Measurements from ENCODE around the gene GAK. TPM values are rescaled to one million over a fixed set of nuclear protein-coding genes. Genes with fewer than 3 reads are reported as not detected.
A peak's percentile ranks its signal among the peaks of the same experiment; 100 is the strongest.

Gene GAK
- total RNA-seq, 3 donors from 2014 or later (not counting 1 experiment from before 2014, with no cell fraction given) = 349 to 358 (median 349) TPM

DNA sequence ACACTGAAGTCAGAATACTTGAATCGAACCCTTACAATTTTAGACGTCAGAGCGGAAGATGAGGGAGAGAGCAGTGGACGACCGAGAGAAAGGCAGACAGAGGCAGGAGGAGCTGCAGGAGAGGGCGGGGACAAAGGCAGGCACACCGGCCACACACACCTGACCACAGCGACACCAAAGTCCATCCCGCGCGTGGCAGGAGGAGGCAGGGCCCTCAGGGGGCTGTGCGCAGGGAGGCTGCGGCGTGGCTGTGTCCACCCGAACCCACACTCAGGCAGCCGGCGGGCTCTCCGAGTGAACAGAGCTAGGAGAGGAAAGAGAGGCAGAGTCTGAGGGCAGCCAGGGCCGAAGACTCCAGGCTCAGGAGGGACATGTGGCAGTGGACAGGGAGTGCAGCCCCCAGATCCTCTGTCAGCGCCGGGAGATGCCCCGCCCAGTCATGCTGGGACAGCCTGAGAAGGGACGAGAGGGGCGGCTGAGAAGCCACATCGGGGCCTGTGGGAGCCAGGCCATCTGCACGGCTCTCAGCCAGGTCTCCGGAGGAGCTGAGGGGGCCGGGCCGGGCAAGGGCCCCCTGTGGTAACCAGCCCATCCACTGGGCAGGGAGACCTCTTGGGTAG, 20.1 kb downstream of the GAK start:
- Mint-ChIP-seq H3K36me3 (no peaks in the 10 kb centered on the region), H3K27me3 (ENCODE audit: low read depth in 2 of 2) (no peaks in the 10 kb centered on the region), H3K4me1 (peaks cover 32 to 43% of the 10 kb centered on the region in 2 donors), H3K4me3 (peak overlapping the region; percentile 18), H3K9me3 (no peaks in the 10 kb centered on the region), H3K27ac (no peak overlapping the region)
- H3K4me1 ChIP-seq (ENCODE audit: control insufficient read depth, insufficient read depth, low read length) = peaks cover 22% of the 10 kb centered on the region
- intact Hi-C loops (cut with micrococcal nuclease) = no loop called here
- no peak for TF ChIP-seq CTCF (IDR thresholded peaks at IDR 0.05)
- ATAC-seq = no peak
- WGBS (ENCODE audit: insufficient coverage) = 96% methylated on average over 29 of the region's 29 CpGs
- no peak overlapping the region for H3K4me3 ChIP-seq (ENCODE audit: low read length)
- peaks cover 35% of the 10 kb centered on the region for H3K36me3 ChIP-seq (ENCODE audit: control insufficient read depth, insufficient read depth, low read length)
- no peak overlapping the region for H3K27ac ChIP-seq (ENCODE audit: low read length)
- DNase-seq = no peak
- no peaks in the 10 kb centered on the region for H3K27me3 ChIP-seq (ENCODE audit: control insufficient read depth, insufficient read depth, low read length)
- no peaks in the 10 kb centered on the region for H3K9me3 ChIP-seq (ENCODE audit: control insufficient read depth, insufficient read depth, low read length)

DNA sequence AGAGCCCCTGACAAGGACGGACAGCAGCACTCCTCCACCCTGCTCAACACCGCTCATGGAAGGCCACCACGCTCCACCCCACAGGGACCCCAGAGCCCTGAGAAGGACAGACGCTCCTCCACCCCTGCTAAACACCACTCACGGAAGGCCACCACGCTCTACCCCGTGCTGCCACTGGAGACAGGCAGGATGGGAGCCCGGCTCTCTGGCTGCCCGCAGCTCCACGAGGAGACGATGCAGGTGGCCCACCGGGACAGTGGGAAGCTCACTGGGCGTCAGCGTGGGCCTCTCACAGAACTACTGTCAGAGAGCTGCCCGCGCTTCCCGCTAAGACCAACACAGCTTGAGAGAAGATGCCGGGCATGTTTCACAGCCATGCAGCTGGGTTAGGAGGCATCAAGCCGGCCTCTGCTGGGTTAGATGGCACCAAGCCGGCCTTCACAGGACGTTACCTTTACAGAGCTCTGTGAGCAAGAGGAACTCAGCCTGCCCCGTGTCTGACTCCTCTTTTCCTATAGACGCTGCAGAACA, 20.8 kb downstream of the GAK start:
- Mint-ChIP-seq H3K9me3 (no peaks in the 10 kb centered on the region), H3K36me3 (no peaks in the 10 kb centered on the region), H3K4me3 (peak overlapping the region; percentile 18), H3K27me3 (ENCODE audit: low read depth in 2 of 2) (no peaks in the 10 kb centered on the region), H3K4me1 (peaks cover 25 to 42% of the 10 kb centered on the region in 2 donors), H3K27ac (peak overlapping the region in 1 of 2 donors; percentile 33)
- intact Hi-C loops (cut with micrococcal nuclease) = no loop called here
- ATAC-seq (no peak), DNase-seq (no peak)
- H3K4me3 ChIP-seq (ENCODE audit: low read length) = no peak overlapping the region
- no peaks in the 10 kb centered on the region for H3K9me3 ChIP-seq (ENCODE audit: control insufficient read depth, insufficient read depth, low read length)
- no peak overlapping the region for H3K27ac ChIP-seq (ENCODE audit: low read length)
- H3K4me1 ChIP-seq (ENCODE audit: control insufficient read depth, insufficient read depth, low read length) = peaks cover 19% of the 10 kb centered on the region
- WGBS (ENCODE audit: insufficient coverage) = 98% methylated on average over 23 of the region's 23 CpGs
- H3K36me3 ChIP-seq (ENCODE audit: control insufficient read depth, insufficient read depth, low read length) = peaks cover 35% of the 10 kb centered on the region
- H3K27me3 ChIP-seq (ENCODE audit: control insufficient read depth, insufficient read depth, low read length) = no peaks in the 10 kb centered on the region
- no peak for TF ChIP-seq CTCF (IDR thresholded peaks at IDR 0.05)

GRCh38 chr4:910366-911091, 21.6 kb downstream of the GAK start:
- no peak overlapping the region for H3K4me3 Mint-ChIP-seq
- peaks cover 40% of the 10 kb centered on the region for H3K36me3 ChIP-seq (ENCODE audit: control insufficient read depth, insufficient read depth, low read length)

More at GRCh38 chr4:910366-911091, 21.6 kb downstream of the GAK start:
- no peak overlapping the region for H3K4me3 ChIP-seq (ENCODE audit: low read length)
- no peaks in the 10 kb centered on the region for H3K27me3 ChIP-seq (ENCODE audit: control insufficient read depth, insufficient read depth, low read length)
- Mint-ChIP-seq H3K27ac (peak overlapping the region in 1 of 2 donors; percentile 33), H3K4me1 (peaks cover 18 to 36% of the 10 kb centered on the region in 2 donors), H3K27me3 (ENCODE audit: low read depth in 2 of 2) (no peaks in the 10 kb centered on the region), H3K36me3 (no peaks in the 10 kb centered on the region), H3K9me3 (no peaks in the 10 kb centered on the region)
- peaks cover 14% of the 10 kb centered on the region for H3K4me1 ChIP-seq (ENCODE audit: control insufficient read depth, insufficient read depth, low read length)
- no peak overlapping the region for H3K27ac ChIP-seq (ENCODE audit: low read length)
- intact Hi-C loops (cut with micrococcal nuclease) = no loop called here
- no peaks in the 10 kb centered on the region for H3K9me3 ChIP-seq (ENCODE audit: control insufficient read depth, insufficient read depth, low read length)
- DNase-seq (no peak), ATAC-seq (peak in 1 of 3 donors; percentile 11)
- WGBS (ENCODE audit: insufficient coverage) = 98% methylated on average over 26 of the region's 26 CpGs
- no peak for TF ChIP-seq CTCF (IDR thresholded peaks at IDR 0.05)

Data from natural killer cell (primary cell).